ENCODE data around the gene IQCE.

IQCE gene

GRCh38 chr7:2617325-2617905 lies 58.6 kb downstream of the IQCE start:
- no peak for DNase-seq

- no peak for DNase-seq
Measured at GRCh38 chr7:2619116-2619515, 60.3 kb downstream of the IQCE start.

- no peak for DNase-seq
Measured at GRCh38 chr7:2621061-2621828, 62.5 kb downstream of the IQCE start.

GRCh38 chr7:2621948-2622640 lies 63.3 kb downstream of the IQCE start:
- DNase-seq = no peak

- DNase-seq = no peak
Measured at GRCh38 chr7:2622869-2623697, 64.3 kb downstream of the IQCE start.

- DNase-seq = no peak
Measured at GRCh38 chr7:2623698-2624014, 64.9 kb downstream of the IQCE start.

GRCh38 chr7:2624293-2624886 lies 65.6 kb downstream of the IQCE start:
- no peak for DNase-seq

GRCh38 chr7:2626498-2627117 lies 67.8 kb downstream of the IQCE start:
- DNase-seq = no peak

- DNase-seq = no peak
Measured at GRCh38 chr7:2627258-2628129, 68.7 kb downstream of the IQCE start.

GRCh38 chr7:2628130-2628482 lies 69.3 kb downstream of the IQCE start:
- DNase-seq = no peak

GRCh38 chr7:2628891-2629290 lies 70.1 kb downstream of the IQCE start:
- DNase-seq = no peak

GRCh38 chr7:2629746-2630681 lies 71.2 kb downstream of the IQCE start:
- no peak for DNase-seq

GRCh38 chr7:2631946-2632732 lies 73.4 kb downstream of the IQCE start, which contains the start of gene TTYH3:
TTYH3 (plus strand) TSS chr7:2631986; CDS start chr7:2632156, 170 bp downstream.
- DNase-seq = no peak

- DNase-seq = peak in 2 of 5 donors; percentile 14 to 23
Measured at GRCh38 chr7:2632733-2633537, 74.2 kb downstream of the IQCE start.

- DNase-seq = no peak
Measured at GRCh38 chr7:2633538-2634266, 74.9 kb downstream of the IQCE start.

GRCh38 chr7:2634267-2635145 lies 75.7 kb downstream of the IQCE start:
- DNase-seq = no peak

Data from T-helper 1 cell (primary cell).